Prostate gland (tissue), 2 donors: ENCODE data around the gene TAGAP. TPM values are rescaled to one million over a fixed set of nuclear protein-coding genes. Genes with fewer than 3 reads are reported as not detected.
"Not testable (repeated sequence)": the region's sequence is repeated elsewhere in the genome, so short reads cannot be mapped to it uniquely, and the experiment has no call there.

Experiments used
- DNase-seq: peaks from one replicate; pipeline ENCODE4 v3.0.0-alpha.2; 2019; ENCODE audit warnings: low spot score
- H3K27ac ChIP-seq, 2 donors: fragments of 200-600 bp; sonication (generic); 2 replicates each; pipeline ENCODE4 v1.5.1; 2017 to 2019
- H3K27me3 ChIP-seq: fragments of 200-600 bp; sonication (generic); replicated peaks from 2 replicates; pipeline ENCODE4 v1.5.1; 2019; ENCODE audit not compliant: insufficient read depth
- H3K36me3 ChIP-seq, 2 donors: fragments of 200-600 bp; sonication (generic); 1 replicate in 1 of 2; 2 replicates in 1 of 2; pipeline versions ENCODE4 v1.5.1 to v1.8.1; 2017 to 2019
- H3K4me1 ChIP-seq: fragments of 200-600 bp; sonication (generic); replicated peaks from 2 replicates; pipeline ENCODE4 v1.5.1; 2019
- H3K4me3 ChIP-seq, 2 donors: fragments of 200-600 bp; sonication (generic); 2 replicates each; pipeline ENCODE4 v1.5.1; 2017 to 2019
- H3K9me3 ChIP-seq: fragments of 200-600 bp; sonication (generic); 2 replicates; pipeline ENCODE4 v1.5.1; 2017
- POLR2A ChIP-seq: fragments of 450-650 bp; IDR thresholded peaks from one replicate; pipeline ENCODE4 v1.6.1; 2016; ENCODE audit warnings: antibody characterized with exemption, mild to moderate bottlenecking
- POLR2AphosphoS5 ChIP-seq: sonication (generic); formaldehyde crosslinking; IDR thresholded peaks from one replicate; pipeline ENCODE4 v1.6.1; 2017; ENCODE audit warnings: antibody characterized with exemption
- WGBS: methylation state at CpG from one replicate; pipeline ENCODE4 v1.1.5; 2018; 5-methylcytosine and 5-hydroxymethylcytosine counted together
- intact Hi-C: fragments of 100-400 bp; cut with DNase I; formaldehyde crosslinking; loops from one replicate; pipeline ENCODE4 v1.14.2; 2022
- total RNA-seq, 2 donors: library from RNA; depleted of rRNA; stranded (reverse); fragments of >200 nt; gene quantifications; one replicate each; pipeline ENCODE4 v1.1.0, GENCODE V29; 2016
- TF ChIP-seq, protein P1 (sequence below), 4 experiments: fragments of 200-600 bp in 2 of 4; fragments of 450-650 bp in 2 of 4; sonication (generic) in 2 of 4; IDR thresholded peaks; 1 replicate in 3 of 4; 2 replicates in 1 of 4; pipeline ENCODE4 v1.5.1; 2016 to 2019; ENCODE audit warnings: antibody characterized with exemption in 4 of 4, mild to moderate bottlenecking in 2 of 4, moderate library complexity in 2 of 4

TAGAP gene
- total RNA-seq, 2 donors from 2014 or later: 2.6 to 4.8 TPM

DNA sequence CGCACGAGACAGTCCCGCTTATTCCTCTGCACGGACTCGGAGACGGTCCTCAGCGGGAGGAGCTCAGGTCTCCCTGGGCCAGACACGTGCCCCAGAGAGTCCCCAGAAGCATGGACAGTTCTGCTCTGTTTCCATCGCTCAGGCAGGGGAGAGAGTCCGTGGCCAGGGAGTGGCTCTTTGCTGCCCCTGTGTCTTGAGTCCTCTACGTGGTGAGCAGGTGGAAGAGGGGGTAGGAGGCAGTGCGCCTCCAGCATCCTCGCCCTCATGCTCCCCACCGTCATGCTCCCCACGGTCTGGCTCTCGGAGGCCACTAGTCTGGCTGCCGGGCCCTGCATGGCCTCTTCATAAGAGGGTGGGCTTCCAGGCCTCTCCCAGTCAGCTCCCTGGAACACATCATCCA lies 8.9 kb downstream of the TAGAP start:
- Histone ChIP-seq H3K36me3 (no peaks in the 10 kb centered on the region), H3K27me3 (no peaks in the 10 kb centered on the region), H3K9me3 (no peaks in the 10 kb centered on the region), H3K4me1 (no peaks in the 10 kb centered on the region), H3K4me3 (no peak overlapping the region), H3K27ac (no peak overlapping the region)
- no peak for TF ChIP-seq POLR2A
- TF ChIP-seq POLR2AphosphoS5: no peak
- TF ChIP-seq, protein P1, sequence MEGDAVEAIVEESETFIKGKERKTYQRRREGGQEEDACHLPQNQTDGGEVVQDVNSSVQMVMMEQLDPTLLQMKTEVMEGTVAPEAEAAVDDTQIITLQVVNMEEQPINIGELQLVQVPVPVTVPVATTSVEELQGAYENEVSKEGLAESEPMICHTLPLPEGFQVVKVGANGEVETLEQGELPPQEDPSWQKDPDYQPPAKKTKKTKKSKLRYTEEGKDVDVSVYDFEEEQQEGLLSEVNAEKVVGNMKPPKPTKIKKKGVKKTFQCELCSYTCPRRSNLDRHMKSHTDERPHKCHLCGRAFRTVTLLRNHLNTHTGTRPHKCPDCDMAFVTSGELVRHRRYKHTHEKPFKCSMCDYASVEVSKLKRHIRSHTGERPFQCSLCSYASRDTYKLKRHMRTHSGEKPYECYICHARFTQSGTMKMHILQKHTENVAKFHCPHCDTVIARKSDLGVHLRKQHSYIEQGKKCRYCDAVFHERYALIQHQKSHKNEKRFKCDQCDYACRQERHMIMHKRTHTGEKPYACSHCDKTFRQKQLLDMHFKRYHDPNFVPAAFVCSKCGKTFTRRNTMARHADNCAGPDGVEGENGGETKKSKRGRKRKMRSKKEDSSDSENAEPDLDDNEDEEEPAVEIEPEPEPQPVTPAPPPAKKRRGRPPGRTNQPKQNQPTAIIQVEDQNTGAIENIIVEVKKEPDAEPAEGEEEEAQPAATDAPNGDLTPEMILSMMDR (IDR thresholded peaks at IDR 0.05): no peak
- WGBS: 85% methylated on average over 17 of the region's 17 CpGs
- intact Hi-C loops: no loop called here
- DNase-seq: no peak

DNA sequence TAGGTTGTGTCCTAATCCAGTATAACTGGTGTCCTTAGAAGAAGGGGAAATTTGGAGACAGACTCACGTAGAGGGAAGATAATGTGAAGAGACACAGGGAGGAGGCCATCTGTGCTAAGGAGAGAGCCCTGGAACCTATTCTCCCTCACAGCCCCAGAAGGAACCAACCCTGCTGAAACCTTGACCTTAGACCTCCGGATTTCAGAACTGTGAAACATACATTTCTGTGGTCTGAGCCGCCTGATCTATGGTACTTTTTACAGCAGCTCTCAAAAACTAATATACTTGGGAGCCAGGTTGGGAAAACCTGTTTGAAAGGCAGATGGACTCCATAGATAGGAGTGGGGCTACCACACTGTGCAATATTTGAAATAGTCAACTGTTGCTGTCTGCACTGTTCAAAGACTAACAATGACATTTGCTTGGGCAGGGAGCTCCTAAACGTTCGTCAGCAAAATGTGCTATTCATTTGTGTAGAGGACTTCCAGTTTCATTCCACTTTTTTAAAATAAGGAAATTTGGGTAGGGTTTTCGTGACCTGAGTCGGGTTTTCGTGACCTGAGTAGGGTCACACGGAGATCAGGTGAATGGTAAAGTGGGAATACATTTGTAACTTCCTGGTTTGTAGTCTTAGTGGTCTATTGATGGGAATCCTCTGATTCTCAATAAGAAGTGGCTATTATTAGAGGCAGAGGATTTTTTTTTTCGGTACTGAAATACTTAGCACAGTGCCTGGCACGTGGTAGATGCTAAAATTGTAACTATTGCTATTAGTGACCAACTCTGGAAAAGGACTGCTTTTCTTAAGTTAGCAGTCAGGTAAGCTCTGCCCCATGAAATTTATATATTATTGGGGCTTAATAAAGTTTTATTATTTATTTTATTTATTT lies 11.4 kb downstream of the TAGAP start:
- H3K27me3 ChIP-seq: no peaks in the 10 kb centered on the region
- no peak overlapping the region for H3K27ac ChIP-seq

DNA sequence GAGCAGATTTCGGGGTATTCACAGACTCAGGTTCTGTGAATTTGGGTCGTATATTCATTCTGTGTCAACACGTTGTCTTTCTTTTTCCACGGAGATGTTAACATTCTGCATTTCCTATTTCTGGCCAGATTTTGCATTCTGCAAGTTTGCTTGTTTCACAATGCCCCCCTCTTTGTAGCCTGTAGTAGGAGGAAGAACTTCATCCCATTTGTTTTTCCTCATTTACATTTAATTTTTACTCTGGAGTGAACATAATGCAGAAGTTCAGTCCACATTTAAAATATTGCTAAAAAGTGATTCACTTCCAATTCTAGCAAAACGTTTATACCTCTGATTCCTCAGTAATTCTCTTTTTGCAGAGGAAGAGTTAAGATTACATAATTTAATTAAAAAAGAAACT lies 12.9 kb downstream of the TAGAP start:
- H3K4me3 ChIP-seq: no peak overlapping the region
- H3K27ac ChIP-seq: no peak overlapping the region
- intact Hi-C loops: no loop called here
- H3K9me3 ChIP-seq: no peaks in the 10 kb centered on the region
- no peaks in the 10 kb centered on the region for H3K4me1 ChIP-seq
- no peaks in the 10 kb centered on the region for H3K27me3 ChIP-seq
- H3K36me3 ChIP-seq: no peaks in the 10 kb centered on the region
- TF ChIP-seq, protein P1 (IDR thresholded peaks at IDR 0.05): no peak
- no peak for TF ChIP-seq POLR2AphosphoS5
- no peak for TF ChIP-seq POLR2A
- DNase-seq: no peak
- WGBS: 76% methylated on average over 5 of the region's 5 CpGs

More for the DNA sequence above, 11.4 kb downstream of the TAGAP start:
- Histone ChIP-seq H3K36me3 (no peaks in the 10 kb centered on the region), H3K4me1 (no peaks in the 10 kb centered on the region), H3K9me3 (no peaks in the 10 kb centered on the region), H3K4me3 (no peak overlapping the region)
- TF ChIP-seq, protein P1 (IDR thresholded peaks at IDR 0.05): no peak
- no peak for TF ChIP-seq POLR2AphosphoS5
- TF ChIP-seq POLR2A: no peak
- WGBS: 92% methylated on average over 11 of the region's 11 CpGs
- intact Hi-C loops: no loop called here
- no peak for DNase-seq

DNA sequence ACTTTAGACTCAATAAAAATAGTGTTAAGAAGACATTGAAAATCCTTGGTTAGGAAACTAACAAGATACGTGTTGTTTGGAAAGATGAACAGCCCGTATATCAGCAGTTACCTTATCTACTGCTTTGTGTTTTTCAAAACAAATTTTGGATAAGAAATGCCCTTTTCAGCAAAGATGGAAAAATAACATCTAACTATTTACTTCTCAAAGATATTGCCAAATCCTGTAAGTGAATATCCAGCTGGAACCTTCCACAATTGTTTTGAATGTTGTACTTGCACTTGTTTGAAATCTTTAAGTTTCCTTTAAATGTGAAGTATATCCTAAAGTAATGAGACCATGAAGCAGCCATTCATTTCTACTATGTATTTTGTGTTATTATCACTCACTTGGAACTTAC lies 14.6 kb downstream of the TAGAP start:
- TF ChIP-seq POLR2A: no peak
- TF ChIP-seq, protein P1 (IDR thresholded peaks at IDR 0.05): no peak
- no peak for TF ChIP-seq POLR2AphosphoS5

DNA sequence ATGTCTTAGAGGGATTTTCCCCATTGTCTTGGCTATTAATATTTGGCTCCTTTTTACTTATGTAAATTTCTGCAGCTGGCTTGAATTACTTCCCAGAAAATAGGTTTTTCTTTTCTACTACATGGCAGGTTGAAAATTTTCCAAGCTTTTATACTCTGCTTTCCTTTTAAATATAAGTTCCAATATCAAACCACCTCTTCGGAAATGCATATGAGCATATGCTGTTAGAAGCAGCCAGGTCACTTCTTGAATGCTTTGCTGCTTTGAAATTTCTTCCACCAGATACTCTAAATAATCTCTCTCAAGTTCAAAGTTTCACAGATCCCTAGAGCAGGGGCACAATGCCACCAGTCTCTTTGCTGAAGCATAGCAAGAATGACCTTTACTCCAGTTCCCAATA lies 19.6 kb downstream of the TAGAP start:
- H3K27me3 ChIP-seq, H3K27ac ChIP-seq, H3K9me3 ChIP-seq, H3K36me3 ChIP-seq, DNase-seq, H3K4me3 ChIP-seq, H3K4me1 ChIP-seq, intact Hi-C loops: not testable (repeated sequence)
- 98% methylated on average over 1 of the region's 1 CpG for WGBS

More for the DNA sequence above, 14.6 kb downstream of the TAGAP start:
- Histone ChIP-seq H3K4me3 (no peak overlapping the region), H3K27me3 (no peaks in the 10 kb centered on the region), H3K27ac (no peak overlapping the region), H3K36me3 (no peaks in the 10 kb centered on the region), H3K4me1 (no peaks in the 10 kb centered on the region), H3K9me3 (no peaks in the 10 kb centered on the region)
- DNase-seq: no peak
- intact Hi-C loops: no loop called here
- WGBS: 91% methylated on average over 2 of the region's 2 CpGs
